NCI-H446 (cell line): Measurements from ENCODE around the gene TRIM24.
"Not testable (repeated sequence)": the region's sequence is repeated elsewhere in the genome, so short reads cannot be mapped to it uniquely, and the experiment has no call there.

Source experiments
- DNase-seq, 2 experiments: peaks; one replicate each; lab custom pipeline; 2025; lab: John Stamatoyannopoulos, UW

TRIM24 gene

GRCh38 chr7:138460176-138460648 is at the start of gene TRIM24:
Gene TRIM24 (plus strand): TSS chr7:138460259. CDS start chr7:138460549, 290 bp downstream.
- no peak for DNase-seq

DNA sequence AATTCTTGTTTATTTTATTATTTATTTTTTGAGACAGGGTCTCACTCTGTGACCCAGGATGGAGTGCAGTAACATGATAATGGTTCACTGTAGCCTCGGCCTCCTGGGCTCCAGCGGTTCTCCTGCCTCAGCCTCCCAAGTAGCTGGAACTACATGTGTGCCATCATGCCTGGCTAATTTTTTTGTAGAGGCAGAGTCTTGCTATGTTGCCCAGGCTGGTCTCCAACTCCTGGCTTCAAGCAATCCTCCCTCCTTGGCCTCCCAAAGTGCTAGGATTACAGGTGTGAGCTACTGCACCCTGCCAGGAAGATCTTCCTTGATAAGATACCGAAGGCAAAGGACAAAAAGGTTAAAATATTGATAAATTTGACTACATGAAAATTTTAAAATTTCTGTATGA is 48.0 kb upstream of the TRIM24 start:
- DNase-seq = not testable (repeated sequence)

DNA sequence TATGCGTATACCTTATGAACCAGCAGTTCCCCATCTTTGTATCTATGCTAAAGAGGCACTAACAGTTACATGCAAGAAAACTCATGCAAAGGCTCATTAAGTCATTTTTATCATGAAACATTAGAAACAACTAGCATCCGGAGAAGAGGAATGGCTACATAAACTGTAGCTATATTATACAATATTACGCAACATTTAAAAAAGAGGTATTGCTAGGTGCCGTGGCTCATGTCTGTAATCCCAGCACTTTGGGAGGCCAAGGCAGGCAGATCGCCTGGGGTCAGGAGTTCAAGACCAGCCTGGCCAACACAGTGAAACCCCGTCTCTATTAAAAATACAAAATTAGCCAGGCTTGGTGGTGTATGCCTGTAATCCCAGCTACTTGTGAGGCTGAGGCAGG is 47.1 kb upstream of the TRIM24 start:
- DNase-seq = not testable (repeated sequence)

GRCh38 chr7:138417078-138417700 is 42.9 kb upstream of the TRIM24 start:
- no peak for DNase-seq

DNA sequence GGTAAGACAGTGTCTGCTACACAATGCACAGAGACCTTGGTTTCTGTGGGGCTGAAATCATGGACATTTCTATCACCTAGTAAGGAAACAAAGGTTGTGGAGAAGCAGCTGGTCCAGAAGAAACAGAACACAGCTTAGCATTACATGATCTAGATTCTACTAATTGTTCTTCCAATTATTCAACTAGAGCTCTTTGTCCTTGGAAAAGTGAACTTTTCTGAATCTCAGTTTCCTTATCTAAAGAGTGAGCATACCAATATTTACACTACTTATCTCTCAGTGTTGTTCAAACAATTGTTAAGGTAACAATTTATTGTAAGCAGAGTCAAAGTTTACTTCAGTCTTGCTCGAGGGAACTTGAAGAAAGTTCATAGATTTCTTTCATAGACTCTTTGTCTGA is 42.3 kb upstream of the TRIM24 start:
- no peak for DNase-seq

GRCh38 chr7:138418403-138418802 is 41.7 kb upstream of the TRIM24 start:
- DNase-seq = not testable (repeated sequence)

DNA sequence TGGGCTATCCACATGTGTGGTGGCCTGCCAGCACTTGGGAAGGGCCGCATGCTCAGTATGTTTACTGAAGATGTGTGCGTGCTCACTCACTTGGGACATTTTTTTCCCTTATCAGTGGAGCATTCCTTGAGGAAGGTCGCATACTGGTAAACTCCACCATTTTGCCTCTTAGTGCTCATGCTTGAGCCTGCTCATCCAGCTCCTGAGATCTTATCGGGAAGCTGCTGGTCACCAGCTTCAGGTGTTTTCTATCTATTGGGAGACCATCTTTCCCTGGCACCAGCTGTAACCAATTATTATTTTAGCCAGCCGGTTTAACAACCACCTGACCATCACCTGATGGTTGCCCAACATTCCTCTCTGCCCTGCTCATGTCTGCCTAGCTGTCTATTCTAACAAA is 35.0 kb upstream of the TRIM24 start:
- no peak for DNase-seq

DNA sequence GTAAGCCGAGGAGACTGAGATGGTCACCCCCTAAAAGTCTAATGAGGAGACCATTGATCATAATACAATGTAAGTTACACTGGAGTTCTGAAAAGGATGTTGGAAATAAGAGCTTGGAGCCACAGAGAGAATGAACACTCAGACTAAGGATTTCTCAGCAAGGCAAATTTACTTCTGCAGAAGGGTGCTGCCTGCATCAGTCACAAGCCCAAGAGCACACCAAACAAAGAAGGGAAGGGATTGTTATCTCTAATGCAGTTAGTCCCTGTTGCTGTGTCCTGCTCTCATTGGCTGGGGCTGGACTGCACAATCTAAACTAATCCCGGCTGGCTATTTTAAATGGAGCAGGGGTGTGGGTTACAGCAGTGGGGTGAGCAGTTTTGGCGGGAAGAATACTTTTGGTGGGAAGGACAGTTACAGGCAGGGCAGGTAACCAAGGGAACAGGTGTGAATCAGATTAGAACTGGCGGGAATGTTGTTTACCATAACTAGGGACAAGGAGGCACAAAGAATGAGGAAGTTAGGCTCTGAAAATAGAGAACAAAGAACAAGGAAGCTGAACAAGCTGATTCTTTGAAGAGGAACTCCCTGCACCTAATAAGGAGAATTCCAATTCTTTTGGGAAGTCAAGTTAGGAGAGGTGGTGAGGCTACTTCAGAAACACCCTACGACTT is 30.3 kb upstream of the TRIM24 start:
- no peak for DNase-seq

DNA sequence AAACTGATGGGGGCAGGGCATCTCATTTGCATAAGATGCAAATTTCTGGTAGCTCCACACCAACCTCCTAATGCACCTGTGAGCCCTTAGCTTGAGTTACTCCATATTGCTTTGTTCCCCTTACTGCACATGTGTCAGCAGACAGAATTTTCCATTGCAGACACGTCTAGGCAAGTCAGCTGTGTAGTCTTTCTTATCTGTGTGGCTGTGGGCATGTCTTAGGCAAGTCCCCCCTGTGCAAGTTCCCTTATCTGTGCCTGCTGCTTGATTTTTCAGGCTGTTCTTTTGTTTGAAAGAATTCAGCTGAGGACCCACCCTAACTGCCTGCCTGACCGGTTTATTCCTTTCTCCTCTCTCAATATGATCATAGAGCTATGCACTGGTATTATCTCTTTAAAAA is 28.5 kb upstream of the TRIM24 start:
- no peak for DNase-seq

GRCh38 chr7:138433583-138434443 is 26.2 kb upstream of the TRIM24 start:
- DNase-seq = no peak

GRCh38 chr7:138434597-138435019 is 25.5 kb upstream of the TRIM24 start:
- DNase-seq = no peak

GRCh38 chr7:138435231-138435919 is 24.7 kb upstream of the TRIM24 start:
- no peak for DNase-seq

- no peak for DNase-seq
These were observed 23.7 kb upstream of the TRIM24 start for GRCh38 chr7:138436388-138436787.

DNA sequence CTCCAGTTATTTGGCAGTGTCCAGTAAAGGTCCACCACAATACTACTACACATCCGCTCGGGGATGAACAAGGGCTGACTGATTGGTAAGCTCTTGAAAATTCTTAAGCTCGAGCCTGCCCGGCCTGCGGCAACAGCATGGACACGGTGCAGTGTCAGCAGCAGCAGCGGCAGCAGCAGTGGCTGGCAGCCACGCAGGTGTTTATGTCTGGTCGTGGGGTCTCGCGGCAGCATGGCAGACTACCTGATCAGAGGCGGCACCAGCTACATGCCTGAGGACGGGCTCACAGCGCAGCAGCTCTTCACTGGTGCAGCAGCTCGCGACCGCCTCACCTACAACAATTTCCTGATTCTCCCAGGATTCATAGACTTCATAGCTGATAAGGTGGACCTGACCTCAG is 19.6 kb upstream of the TRIM24 start:
- DNase-seq = no peak

DNA sequence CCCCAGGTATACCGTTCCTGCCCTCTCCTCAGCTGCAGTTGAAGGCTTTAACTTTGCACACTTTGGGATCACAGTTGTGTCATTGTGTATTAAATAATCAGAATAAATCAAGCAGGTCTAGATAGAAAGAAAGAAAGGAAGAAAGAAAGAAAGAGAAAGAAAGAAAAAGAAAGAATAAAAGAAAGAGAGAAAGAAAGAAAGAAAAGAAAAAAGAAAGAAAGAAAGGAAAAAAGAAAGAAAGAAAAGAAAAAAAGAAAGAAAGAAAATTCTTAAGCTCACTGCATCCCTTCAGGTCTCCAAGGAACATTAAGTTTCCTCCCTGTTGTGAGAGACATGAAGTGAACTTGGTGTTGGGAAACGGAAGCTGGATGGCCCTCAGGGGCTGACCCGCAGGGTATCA is 17.2 kb upstream of the TRIM24 start:
- no peak for DNase-seq

GRCh38 chr7:138449580-138449979 is 10.5 kb upstream of the TRIM24 start:
- no peak for DNase-seq

GRCh38 chr7:138455609-138456008 is 4.5 kb upstream of the TRIM24 start:
- no peak for DNase-seq

GRCh38 chr7:138456220-138456619 is 3.8 kb upstream of the TRIM24 start:
- no peak for DNase-seq

DNA sequence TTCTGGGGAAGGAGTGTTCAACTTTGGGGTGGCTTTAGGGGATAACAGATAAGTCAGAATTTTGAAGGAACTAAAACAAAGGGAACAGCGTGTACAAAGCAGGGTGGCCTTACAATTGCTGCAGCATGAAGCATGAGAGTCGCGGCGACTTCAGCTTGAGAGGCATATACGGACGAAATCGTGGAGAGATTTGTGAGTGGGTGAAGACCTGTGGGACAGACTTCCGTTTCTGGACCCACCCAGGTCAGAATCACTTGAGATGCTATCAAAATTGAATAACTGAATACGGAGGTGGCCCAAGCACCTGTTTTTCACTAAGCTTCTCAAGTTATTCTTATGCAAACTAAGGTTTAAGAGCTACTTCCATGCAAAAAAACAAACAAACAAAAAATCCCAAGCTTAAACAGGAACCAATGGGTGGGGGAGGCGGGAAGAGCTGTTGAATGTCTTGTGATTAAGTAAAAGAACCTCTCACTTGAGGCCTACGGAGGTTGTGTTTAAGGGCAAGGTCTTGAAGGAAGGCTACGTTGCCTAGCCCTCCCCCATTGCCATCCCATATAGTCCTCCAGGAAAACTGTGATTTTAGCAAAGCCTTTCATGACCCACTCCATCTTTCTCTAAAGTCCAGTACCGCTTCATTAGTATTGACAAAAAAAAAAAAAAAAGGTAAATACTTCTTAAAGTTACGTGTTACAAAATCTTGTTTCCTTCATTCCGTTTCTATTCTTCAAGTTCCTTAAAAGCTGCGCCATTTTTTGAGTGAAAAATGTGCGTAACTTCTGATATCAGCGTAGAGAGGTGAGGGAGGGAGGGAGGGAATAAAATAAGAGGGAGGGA is 1.3 kb upstream of the TRIM24 start:
- DNase-seq = no peak

DNA sequence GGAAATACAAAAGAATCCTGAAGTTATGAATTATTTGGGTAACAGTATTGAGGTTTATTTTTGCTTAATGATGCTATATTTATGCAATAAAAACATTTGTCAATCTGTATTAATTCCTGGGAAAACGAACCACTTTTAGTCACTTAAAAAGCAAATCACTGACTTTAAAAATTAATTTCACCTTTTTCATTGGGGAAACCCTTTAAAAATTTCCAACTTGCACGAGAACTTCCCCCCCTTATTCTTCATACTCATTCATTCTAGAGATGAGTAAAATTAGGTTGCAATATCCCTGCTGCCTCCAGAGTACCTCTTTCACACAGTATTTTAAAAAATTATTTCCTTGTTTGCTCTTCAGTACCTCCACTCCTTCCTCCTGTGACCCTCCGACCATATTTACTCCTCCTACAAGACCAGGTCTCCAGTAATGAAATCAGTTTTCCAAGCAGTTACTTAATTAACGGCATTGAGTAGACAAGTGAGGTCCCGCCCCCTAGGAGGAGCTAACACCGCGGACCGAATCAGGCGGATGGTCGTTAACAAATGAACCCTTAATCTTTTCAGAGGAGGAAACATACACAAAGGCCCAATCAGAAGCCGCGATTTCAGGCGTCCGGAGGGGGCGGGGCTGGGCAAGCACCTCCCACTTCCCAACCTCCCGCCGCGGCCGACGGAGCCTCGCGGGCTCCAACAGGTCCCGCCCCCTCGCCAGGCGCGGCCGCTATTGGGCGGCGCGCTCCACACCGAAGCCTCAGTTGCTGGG is 465 bp upstream of the TRIM24 start:
- peak; percentile 97 to 98 for DNase-seq
